22Rv1 (cell line): ENCODE measurements around the gene IQGAP1.

Source experiments
- H3K27ac ChIP-seq: fragments of 450-650 bp; 2 replicates; pipeline ENCODE4 v1.5.1; 2017
- CTCF ChIP-seq: fragments of 450-650 bp; IDR thresholded peaks from 2 replicates; pipeline ENCODE4 v1.5.1; 2017; ENCODE audit warnings: mild to moderate bottlenecking
- ZFX ChIP-seq: fragments of 450-650 bp; IDR thresholded peaks from 2 replicates; pipeline ENCODE4 v1.6.1; 2017; ENCODE audit warnings: antibody characterized with exemption, borderline replicate concordance

The IQGAP1 gene

GRCh38 chr15:90393040-90393439, 5.0 kb downstream of the IQGAP1 start:
- no peak overlapping the region for H3K27ac ChIP-seq
- TF ChIP-seq ZFX (no peak), CTCF (no peak)

- no peak for TF ChIP-seq CTCF
- TF ChIP-seq ZFX = no peak
- H3K27ac ChIP-seq = no peak overlapping the region
Measured at GRCh38 chr15:90394074-90394473, 6.0 kb downstream of the IQGAP1 start.

- no peak overlapping the region for H3K27ac ChIP-seq
Measured at GRCh38 chr15:90394748-90395442, 6.9 kb downstream of the IQGAP1 start.

GRCh38 chr15:90396321-90396720, 8.3 kb downstream of the IQGAP1 start:
- TF ChIP-seq ZFX (no peak), CTCF (no peak)
- no peak overlapping the region for H3K27ac ChIP-seq

More at GRCh38 chr15:90394748-90395442, 6.9 kb downstream of the IQGAP1 start:
- TF ChIP-seq CTCF = no peak
- TF ChIP-seq ZFX = no peak

- peak overlapping the region; percentile 80 for H3K27ac ChIP-seq
- TF ChIP-seq ZFX = no peak
- TF ChIP-seq CTCF = no peak
Measured at GRCh38 chr15:90400005-90400758, 12.1 kb downstream of the IQGAP1 start.

GRCh38 chr15:90400759-90401314, 12.8 kb downstream of the IQGAP1 start:
- H3K27ac ChIP-seq = peak overlapping the region; percentile 80
- TF ChIP-seq CTCF (no peak), ZFX (no peak)

GRCh38 chr15:90401495-90401894, 13.5 kb downstream of the IQGAP1 start:
- TF ChIP-seq ZFX (no peak), CTCF (no peak)
- H3K27ac ChIP-seq = peak overlapping the region; percentile 80
